ENCODE results near the gene TP73.

Gene TP73

DNA sequence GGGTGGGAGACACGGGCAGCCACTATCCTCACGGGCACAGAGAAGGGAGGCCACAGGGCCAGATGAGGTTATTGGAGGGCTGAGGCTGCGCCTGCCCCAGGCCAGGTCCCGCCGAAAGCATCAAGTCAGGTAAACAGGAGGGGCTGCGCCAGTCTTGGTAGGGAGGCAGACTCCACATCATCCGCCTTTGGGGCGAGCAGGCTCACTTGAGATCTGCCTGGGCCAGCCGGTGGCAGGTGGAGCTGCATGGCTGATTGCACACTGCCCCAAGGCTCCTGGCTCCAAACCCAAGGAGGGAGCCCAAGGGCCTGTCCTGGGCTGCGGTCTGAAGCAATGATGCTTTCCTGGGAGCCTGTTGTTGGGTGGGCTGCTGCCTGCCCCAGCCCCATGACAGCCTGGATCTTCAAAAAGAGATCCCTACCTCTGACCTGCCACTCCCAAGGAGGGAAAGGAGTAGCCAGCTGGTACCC lies 124.8 kb downstream of the TP73 start:
- no peaks in the 10 kb centered on the region for H3K27me3 ChIP-seq (ENCODE audit: insufficient read depth, low read length)
- no peaks in the 10 kb centered on the region for H3K9me3 ChIP-seq (ENCODE audit: insufficient read depth, low read depth, low read length)
- H3K4me3 ChIP-seq (ENCODE audit: low read length) = no peak overlapping the region
- H3K27ac ChIP-seq (ENCODE audit: low read depth, low read length) = no peak overlapping the region
- no peak overlapping the region for H3K9ac ChIP-seq (ENCODE audit: low read depth, low read length)
- H3K4me1 ChIP-seq (ENCODE audit: insufficient read depth, low read length) = peaks cover 3% of the 10 kb centered on the region
- peaks cover 33% of the 10 kb centered on the region for H3K36me3 ChIP-seq (ENCODE audit: insufficient read depth, low read length)
- WGBS = 88% methylated on average over 10 of the region's 10 CpGs

DNA sequence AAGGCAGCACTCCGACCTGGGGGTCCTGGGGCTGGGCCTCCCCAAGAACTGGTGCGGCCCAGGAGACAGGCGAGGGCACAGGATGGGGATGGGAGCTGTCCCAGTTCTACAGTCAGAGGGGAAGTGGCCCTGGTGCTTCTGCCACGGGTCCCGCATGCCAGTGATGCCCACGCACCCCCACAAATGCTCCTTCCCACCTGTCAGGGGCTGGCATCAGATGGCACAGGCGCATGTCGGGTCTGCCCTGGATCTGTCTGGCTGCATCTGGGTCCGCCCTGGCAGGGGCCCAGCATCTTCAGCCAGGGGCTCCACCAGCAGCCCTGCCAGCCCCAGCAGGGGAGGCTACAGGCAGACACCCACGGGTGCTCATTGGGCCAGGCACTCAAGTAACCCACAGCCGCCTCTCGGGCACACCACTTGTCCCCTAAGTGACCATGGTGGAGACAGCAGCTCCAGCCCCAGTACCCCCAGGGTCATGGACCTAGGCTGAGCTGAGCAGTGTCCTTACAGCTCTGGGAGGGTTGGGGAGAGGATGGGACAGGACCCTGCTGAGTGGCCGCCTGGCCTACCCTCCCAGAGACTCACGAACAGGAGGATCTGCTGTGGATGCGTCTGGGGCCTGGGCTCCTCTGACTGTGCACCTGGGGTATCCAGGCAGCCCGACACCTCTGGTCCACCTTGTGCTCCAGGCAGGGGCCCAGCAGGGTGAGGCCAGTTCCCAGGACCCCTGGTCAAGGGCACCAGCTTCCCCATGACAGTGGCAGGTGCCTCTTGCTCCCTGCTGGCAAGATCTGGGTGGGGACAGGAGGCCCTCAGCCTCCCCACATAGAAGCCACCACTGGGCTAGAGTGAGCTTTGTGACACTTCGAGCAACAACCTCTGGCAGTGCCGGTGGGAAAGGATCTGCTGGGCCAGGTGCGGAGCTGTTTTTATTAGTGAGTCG lies 125.6 kb downstream of the TP73 start:
- no peak overlapping the region for H3K4me3 ChIP-seq (ENCODE audit: low read length)
- peaks cover 3% of the 10 kb centered on the region for H3K4me1 ChIP-seq (ENCODE audit: insufficient read depth, low read length)
- H3K27ac ChIP-seq (ENCODE audit: low read depth, low read length) = no peak overlapping the region
- H3K27me3 ChIP-seq (ENCODE audit: insufficient read depth, low read length) = no peaks in the 10 kb centered on the region
- 94% methylated on average over 20 of the region's 20 CpGs for WGBS
- no peaks in the 10 kb centered on the region for H3K9me3 ChIP-seq (ENCODE audit: insufficient read depth, low read depth, low read length)
- H3K36me3 ChIP-seq (ENCODE audit: insufficient read depth, low read length) = peaks cover 41% of the 10 kb centered on the region
- H3K9ac ChIP-seq (ENCODE audit: low read depth, low read length) = no peak overlapping the region

DNA sequence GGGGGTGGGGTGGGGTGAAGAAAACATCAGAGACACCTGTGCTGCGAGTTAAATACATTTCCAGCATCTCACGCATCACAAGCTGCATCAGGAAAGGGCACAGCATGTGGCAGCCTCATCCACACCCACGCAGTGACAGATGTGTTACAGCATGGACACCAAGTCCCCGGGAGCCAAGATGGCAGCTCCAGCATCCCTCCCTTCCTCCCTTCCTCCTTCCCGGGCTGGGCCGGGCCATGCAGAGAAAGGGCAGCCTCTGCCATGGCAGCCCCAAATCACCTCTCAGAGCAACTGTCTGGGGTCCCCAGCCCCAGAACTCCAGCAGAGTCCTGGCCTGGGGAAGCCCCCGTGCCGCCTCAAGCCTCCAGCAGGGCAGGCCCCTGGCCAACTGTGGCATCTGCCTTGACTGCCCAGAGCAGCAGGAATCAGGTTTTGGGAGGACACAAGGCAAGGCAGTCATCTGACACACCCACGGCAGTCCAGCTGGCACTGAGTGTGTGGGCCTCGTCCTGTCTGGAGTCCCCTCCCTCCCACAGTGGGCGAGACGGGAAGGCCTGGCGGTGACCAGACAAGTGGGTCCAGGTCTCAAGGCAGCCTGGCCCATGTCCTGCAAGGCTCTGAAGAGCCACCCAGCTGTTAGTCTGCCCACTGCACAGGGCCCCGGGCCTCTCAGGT lies 126.4 kb downstream of the TP73 start:
- H3K27me3 ChIP-seq (ENCODE audit: insufficient read depth, low read length) = no peaks in the 10 kb centered on the region
- H3K36me3 ChIP-seq (ENCODE audit: insufficient read depth, low read length) = peaks cover 48% of the 10 kb centered on the region
- H3K4me3 ChIP-seq (ENCODE audit: low read length) = no peak overlapping the region
- 94% methylated on average over 14 of the region's 14 CpGs for WGBS
- H3K9ac ChIP-seq (ENCODE audit: low read depth, low read length) = no peak overlapping the region
- peaks cover 3% of the 10 kb centered on the region for H3K4me1 ChIP-seq (ENCODE audit: insufficient read depth, low read length)
- no peaks in the 10 kb centered on the region for H3K9me3 ChIP-seq (ENCODE audit: insufficient read depth, low read depth, low read length)
- no peak overlapping the region for H3K27ac ChIP-seq (ENCODE audit: low read depth, low read length)

DNA sequence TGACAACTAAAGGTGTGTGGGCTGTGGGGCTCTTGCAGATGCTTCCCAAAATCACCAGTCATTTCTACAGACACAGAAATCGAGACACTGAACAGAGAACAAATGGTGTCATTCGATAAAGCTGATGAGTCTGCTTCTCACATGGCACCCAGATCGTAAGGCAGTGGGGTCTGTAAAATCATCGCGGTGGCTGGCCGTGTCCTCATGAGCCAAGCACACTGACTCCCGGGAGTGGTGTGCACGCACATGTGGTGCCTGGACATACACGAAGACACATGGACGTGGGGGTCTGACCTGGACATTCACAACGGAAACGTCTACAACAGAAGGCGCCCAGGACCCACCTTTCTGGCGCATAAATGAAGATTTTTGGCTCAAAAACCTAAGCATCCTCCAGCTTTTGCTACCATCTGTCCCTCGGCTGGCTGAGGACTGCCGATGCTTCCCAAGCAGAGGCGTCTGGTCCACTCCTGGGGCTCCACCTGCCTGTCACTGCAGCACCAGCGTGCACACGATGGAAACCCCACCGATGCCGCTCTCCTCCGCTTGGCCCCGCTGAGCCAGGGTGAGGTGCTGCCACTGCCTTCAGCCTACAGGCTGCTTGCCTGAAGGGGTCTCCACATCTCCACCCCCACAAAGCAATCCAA lies 127.1 kb downstream of the TP73 start:
- Histone ChIP-seq H3K9me3 (ENCODE audit: insufficient read depth, low read depth, low read length) (no peaks in the 10 kb centered on the region), H3K27ac (ENCODE audit: low read depth, low read length) (no peak overlapping the region), H3K9ac (ENCODE audit: low read depth, low read length) (no peak overlapping the region), H3K36me3 (ENCODE audit: insufficient read depth, low read length) (peaks cover 55% of the 10 kb centered on the region), H3K27me3 (ENCODE audit: insufficient read depth, low read length) (no peaks in the 10 kb centered on the region), H3K4me3 (ENCODE audit: low read length) (no peak overlapping the region), H3K4me1 (ENCODE audit: insufficient read depth, low read length) (peaks cover 3% of the 10 kb centered on the region)
- WGBS = 94% methylated on average over 23 of the region's 23 CpGs

DNA sequence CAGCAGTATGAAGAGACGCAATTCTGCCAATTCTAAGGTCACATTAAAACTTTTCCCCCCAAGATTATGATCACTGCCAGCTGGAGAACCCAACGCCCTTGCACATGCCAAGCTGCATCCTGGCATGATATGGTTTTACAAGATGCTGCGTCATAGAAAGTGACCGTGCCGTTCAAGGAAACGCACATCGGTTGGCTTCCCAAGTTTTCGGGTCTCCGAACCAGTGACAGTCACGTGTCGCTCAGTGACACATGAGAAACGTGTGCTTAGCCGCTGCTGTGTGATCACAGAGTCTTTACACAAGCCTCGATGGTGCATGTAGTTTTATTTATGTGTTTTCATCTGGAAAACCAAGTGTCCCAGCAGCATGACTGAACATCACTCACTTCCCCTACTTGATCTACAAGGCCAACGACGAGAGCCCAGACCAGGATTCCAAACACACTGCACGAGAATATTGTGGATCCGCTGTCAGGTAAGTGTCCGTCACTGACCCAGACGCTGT lies 127.6 kb downstream of the TP73 start:
- Histone ChIP-seq H3K27ac (ENCODE audit: low read depth, low read length) (no peak overlapping the region), H3K4me1 (ENCODE audit: insufficient read depth, low read length) (peaks cover 3% of the 10 kb centered on the region), H3K9me3 (ENCODE audit: insufficient read depth, low read depth, low read length) (no peaks in the 10 kb centered on the region), H3K27me3 (ENCODE audit: insufficient read depth, low read length) (no peaks in the 10 kb centered on the region), H3K9ac (ENCODE audit: low read depth, low read length) (no peak overlapping the region), H3K36me3 (ENCODE audit: insufficient read depth, low read length) (peaks cover 60% of the 10 kb centered on the region), H3K4me3 (ENCODE audit: low read length) (no peak overlapping the region)
- 97% methylated on average over 20 of the region's 20 CpGs for WGBS

DNA sequence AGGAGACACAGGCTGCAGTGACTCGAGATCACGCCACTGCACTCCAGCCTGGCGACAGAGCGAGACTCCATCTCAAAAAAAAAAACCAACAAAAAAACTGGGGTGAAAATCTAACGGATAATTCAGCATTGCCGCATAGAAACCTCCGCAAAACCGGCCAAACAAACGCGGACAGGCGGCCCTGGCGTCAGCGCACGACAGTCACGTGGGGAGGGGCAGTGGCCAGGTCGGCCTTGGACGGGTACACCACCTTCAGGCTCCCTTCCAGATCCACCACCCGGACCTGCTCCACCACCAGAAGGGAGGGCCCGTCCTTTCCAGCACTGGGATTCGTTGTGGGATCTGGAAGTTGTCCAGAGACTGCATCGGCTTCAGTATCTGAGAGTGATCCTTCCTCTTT lies 128.6 kb downstream of the TP73 start:
- H3K27me3 ChIP-seq (ENCODE audit: insufficient read depth, low read length) = no peaks in the 10 kb centered on the region
- no peaks in the 10 kb centered on the region for H3K9me3 ChIP-seq (ENCODE audit: insufficient read depth, low read depth, low read length)
- no peak overlapping the region for H3K27ac ChIP-seq (ENCODE audit: low read depth, low read length)
- H3K36me3 ChIP-seq (ENCODE audit: insufficient read depth, low read length) = peaks cover 65% of the 10 kb centered on the region
- no peaks in the 10 kb centered on the region for H3K4me1 ChIP-seq (ENCODE audit: insufficient read depth, low read length)
- WGBS = 95% methylated on average over 21 of the region's 21 CpGs
- H3K9ac ChIP-seq (ENCODE audit: low read depth, low read length) = no peak overlapping the region
- no peak overlapping the region for H3K4me3 ChIP-seq (ENCODE audit: low read length)

DNA sequence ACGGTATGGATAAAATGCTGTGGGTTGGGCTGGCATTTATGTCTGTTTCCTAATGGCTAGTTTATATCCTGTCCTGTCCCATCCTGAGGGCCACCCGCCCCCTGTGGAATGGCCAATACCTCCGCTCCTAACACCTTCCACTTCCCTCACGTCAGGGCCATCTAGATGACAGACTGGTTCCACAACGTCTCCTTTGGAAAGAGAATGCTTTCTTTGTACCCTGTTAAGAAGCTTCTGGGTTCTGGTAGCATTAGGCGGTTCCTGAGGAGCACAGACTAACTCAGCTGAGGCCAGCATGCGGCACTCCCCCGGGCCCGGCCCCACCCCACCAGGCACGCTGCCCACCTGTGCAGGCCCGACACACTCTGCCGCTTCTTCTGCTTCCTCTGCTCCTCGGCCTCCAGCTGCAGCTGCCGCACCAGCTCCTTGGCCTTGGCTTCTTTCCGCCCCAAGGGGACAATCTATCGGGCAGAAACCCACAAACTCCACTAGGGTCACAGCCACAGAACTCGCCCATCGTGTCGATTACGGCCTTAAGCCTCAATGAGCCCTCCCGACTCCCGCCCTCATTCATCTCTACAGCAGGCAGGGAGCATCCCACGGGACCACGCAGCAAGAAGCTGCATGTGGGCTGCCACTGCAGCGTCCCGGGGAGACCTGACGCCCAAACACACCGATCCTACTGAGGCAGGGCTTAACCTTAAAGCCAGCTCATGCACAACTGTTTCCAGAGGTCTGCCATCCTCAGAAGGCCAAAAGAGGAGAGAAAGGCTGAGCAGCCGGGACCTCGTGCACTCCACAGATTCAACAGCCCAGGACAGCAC lies 131.5 kb downstream of the TP73 start:
- Histone ChIP-seq H3K36me3 (ENCODE audit: insufficient read depth, low read length) (peaks cover 84% of the 10 kb centered on the region), H3K9me3 (ENCODE audit: insufficient read depth, low read depth, low read length) (no peaks in the 10 kb centered on the region), H3K27me3 (ENCODE audit: insufficient read depth, low read length) (no peaks in the 10 kb centered on the region), H3K9ac (ENCODE audit: low read depth, low read length) (no peak overlapping the region), H3K4me1 (ENCODE audit: insufficient read depth, low read length) (no peaks in the 10 kb centered on the region), H3K4me3 (ENCODE audit: low read length) (no peak overlapping the region), H3K27ac (ENCODE audit: low read depth, low read length) (no peak overlapping the region)
- WGBS = 96% methylated on average over 30 of the region's 30 CpGs

DNA sequence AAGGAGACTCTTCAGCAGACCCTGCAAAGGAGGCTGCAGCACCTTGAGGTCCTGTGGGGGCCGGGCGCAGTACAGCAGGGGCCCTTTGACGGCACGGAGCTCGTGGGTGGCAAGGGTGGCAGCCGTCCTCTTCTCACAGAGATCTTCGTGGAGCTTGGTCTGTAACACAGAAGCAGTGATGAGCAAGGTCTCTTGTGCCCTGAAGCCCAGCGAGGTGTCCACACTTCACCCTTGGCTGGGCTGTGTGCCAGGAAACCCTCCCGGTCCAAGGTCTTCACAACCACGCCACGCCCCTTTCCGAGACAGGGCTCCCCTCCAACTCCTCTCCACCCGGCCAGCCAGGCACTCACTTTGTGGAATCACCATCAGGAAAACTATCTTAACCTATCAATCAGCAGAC lies 132.7 kb downstream of the TP73 start:
- H3K9me3 ChIP-seq (ENCODE audit: insufficient read depth, low read depth, low read length) = no peaks in the 10 kb centered on the region
- H3K9ac ChIP-seq (ENCODE audit: low read depth, low read length) = no peak overlapping the region
- no peak overlapping the region for H3K4me3 ChIP-seq (ENCODE audit: low read length)
- 95% methylated on average over 13 of the region's 13 CpGs for WGBS
- no peak overlapping the region for H3K27ac ChIP-seq (ENCODE audit: low read depth, low read length)
- no peaks in the 10 kb centered on the region for H3K27me3 ChIP-seq (ENCODE audit: insufficient read depth, low read length)
- H3K36me3 ChIP-seq (ENCODE audit: insufficient read depth, low read length) = peaks cover 76% of the 10 kb centered on the region
- H3K4me1 ChIP-seq (ENCODE audit: insufficient read depth, low read length) = 0 out of 2 replicates have a peak, but pooled peaks cover 5% of the 10 kb centered on the region

DNA sequence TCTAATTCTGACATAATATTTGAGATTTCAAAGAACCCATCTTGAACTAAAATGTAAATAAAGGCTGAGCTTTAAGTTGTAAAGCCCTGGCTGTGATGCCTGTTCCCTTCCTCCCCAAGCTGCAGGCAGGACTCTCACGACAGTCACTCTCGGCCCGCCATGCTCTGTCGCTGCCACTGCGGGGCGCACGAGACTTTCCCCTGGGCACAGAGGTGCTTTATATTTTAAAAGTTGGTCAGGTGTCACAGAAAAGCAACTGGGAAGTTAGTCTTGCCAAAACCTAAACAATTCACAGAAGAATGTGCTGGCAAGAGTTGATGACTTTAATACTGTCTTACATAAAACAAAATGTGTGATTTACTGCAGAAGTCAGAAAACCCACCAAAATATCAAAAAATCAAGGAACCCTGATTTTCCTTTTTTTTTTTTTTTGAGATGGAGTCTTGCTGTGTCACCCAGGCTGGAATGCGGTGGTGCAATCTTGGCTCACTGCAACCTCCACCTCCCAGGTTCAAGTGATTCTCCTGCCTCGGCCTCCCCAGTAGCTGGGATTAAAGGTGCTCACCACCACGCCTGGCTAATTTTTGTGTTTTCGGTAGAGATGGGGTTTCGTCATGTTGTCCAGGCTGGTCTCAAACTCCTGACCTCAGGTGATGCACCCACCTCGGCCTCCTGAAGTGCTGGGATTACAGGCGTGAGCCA lies 133.3 kb downstream of the TP73 start:
- no peaks in the 10 kb centered on the region for H3K9me3 ChIP-seq (ENCODE audit: insufficient read depth, low read depth, low read length)
- H3K4me1 ChIP-seq (ENCODE audit: insufficient read depth, low read length) = 0 out of 2 replicates have a peak, but pooled peaks cover 5% of the 10 kb centered on the region
- no peaks in the 10 kb centered on the region for H3K27me3 ChIP-seq (ENCODE audit: insufficient read depth, low read length)
- H3K36me3 ChIP-seq (ENCODE audit: insufficient read depth, low read length) = peaks cover 74% of the 10 kb centered on the region
- WGBS = 79% methylated on average over 14 of the region's 14 CpGs
- H3K9ac ChIP-seq (ENCODE audit: low read depth, low read length) = no peak overlapping the region
- no peak overlapping the region for H3K4me3 ChIP-seq (ENCODE audit: low read length)
- no peak overlapping the region for H3K27ac ChIP-seq (ENCODE audit: low read depth, low read length)
